Measurements from ENCODE around the gene CEBPA.

The CEBPA gene

DNA sequence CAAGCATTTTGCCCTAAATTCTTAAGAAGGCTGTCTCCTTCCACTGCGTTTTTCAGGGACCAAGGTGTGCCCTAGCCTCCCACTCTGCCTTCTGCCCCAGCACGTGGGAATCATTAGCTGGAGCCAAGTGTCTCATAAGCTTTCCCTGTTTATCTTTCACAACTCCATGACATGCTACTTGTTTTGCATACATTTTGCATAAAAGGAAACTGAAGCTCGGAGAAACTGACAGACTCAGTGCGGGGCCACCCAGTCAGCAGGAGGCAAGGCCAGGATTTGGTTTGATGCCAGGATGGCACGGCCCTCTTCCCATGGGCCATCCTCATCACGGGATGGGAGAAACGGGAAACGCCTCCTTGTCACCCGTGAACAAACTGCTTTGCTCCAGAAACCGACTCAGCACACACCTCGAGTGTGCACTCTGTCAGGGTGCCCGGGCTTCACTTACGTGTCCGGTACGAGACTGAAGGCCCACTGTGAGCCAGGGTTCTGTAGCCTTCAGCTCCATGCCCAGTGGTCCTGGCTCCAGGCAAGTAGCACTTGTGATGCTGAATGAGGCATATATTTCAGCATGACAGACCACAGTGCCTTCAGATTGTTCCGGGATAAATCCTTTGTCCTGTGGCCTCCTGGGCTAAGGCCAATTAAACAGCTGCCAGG lies 9.6 kb downstream of the CEBPA start:
- Mint-ChIP-seq H3K9me3 (peaks cover 8% of the 10 kb centered on the region), H3K4me1 (ENCODE audit: low read depth) (peaks cover 95% of the 10 kb centered on the region), H3K36me3 (ENCODE audit: low read depth) (no peaks in the 10 kb centered on the region), H3K4me3 (peak overlapping the region; percentile 17), H3K27ac (peak overlapping the region; percentile 92), H3K27me3 (no peaks in the 10 kb centered on the region)
- intact Hi-C loops (cut with micrococcal nuclease) = no loop called here

DNA sequence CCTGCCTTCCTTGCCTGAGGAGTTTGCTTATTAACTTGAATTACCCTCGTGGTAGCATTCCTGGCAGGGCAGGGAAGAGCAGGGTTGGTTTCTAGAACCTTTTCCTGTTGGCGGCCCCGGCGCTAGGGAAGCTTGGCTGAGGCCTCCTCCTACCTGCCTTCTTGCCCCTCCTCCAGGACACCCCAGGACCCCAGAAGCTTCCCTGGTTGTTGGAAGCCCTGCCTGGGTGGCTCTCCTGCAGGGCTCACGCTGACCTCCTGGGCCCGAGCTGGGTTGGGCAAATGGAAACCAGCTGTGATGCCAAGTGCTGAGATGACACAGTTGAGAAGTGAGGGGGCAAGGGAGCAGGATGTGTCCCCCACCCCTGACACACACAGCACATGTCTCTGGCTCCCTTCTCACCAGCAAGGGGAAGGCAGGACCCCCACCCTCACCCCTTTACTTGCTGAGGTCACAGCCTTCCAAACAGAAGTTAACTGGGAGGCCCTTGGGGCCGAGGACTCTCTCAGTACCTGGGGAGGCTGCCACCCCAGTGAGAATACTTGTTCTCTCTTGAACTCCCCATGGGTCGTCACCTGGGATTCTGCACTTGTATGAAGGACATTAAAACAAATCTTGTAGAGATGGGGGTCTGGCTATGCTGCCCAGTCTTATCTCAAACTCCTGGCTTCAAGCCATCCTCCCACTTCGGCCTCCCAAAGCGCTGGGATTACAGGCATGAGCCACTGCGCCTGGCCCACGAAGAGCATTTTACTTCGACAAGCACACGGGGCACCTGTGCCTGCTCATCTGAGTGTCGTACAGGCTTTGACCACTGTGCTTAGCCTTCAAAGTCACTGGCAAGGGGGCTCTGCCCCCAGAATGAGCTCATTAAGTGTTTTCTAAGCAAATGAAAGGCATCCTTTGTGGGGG lies 10.5 kb downstream of the CEBPA start:
- Mint-ChIP-seq H3K9me3 (peaks cover 8% of the 10 kb centered on the region), H3K36me3 (ENCODE audit: low read depth) (no peaks in the 10 kb centered on the region), H3K27ac (peak overlapping the region; percentile 92), H3K4me3 (no peak overlapping the region), H3K4me1 (ENCODE audit: low read depth) (peaks cover 95% of the 10 kb centered on the region), H3K27me3 (no peaks in the 10 kb centered on the region)
- intact Hi-C loops (cut with micrococcal nuclease) = no loop called here

DNA sequence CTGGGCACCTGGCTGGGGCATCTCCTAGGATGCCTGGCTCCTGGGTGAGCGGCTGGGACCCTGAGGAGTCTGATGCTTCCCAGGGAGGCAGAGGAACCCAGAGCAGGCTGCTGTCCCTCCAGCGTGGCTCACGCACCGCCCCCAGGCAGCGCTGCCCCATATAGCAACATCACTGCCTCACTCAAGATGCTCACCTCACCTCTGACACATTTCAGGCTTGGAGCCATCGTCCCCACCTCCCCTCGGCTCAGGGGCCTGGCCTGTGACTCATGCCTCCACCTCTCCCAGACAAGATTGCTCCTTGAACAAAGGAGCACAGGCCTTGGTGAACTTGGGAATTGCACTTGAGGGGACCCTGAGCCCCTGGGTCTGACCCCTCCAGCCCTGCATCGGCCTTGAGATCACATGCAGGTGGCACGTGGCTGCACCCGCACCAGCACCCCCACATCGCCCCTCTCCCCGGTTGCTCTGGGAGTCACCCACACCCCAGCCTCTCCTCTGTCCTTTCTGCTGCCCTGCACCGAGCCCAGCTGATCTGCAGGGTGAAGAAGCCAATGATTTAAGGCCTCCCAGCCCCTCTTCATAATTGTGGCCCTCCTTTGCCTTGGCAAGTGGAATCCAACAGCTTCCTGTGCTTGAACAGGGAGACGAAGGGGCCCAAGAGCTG lies 11.2 kb downstream of the CEBPA start:
- Mint-ChIP-seq H3K27ac (peak overlapping the region; percentile 92), H3K36me3 (ENCODE audit: low read depth) (no peaks in the 10 kb centered on the region), H3K27me3 (no peaks in the 10 kb centered on the region), H3K9me3 (peaks cover 8% of the 10 kb centered on the region), H3K4me1 (ENCODE audit: low read depth) (peaks cover 95% of the 10 kb centered on the region), H3K4me3 (no peak overlapping the region)
- intact Hi-C loops (cut with micrococcal nuclease) = no loop called here

DNA sequence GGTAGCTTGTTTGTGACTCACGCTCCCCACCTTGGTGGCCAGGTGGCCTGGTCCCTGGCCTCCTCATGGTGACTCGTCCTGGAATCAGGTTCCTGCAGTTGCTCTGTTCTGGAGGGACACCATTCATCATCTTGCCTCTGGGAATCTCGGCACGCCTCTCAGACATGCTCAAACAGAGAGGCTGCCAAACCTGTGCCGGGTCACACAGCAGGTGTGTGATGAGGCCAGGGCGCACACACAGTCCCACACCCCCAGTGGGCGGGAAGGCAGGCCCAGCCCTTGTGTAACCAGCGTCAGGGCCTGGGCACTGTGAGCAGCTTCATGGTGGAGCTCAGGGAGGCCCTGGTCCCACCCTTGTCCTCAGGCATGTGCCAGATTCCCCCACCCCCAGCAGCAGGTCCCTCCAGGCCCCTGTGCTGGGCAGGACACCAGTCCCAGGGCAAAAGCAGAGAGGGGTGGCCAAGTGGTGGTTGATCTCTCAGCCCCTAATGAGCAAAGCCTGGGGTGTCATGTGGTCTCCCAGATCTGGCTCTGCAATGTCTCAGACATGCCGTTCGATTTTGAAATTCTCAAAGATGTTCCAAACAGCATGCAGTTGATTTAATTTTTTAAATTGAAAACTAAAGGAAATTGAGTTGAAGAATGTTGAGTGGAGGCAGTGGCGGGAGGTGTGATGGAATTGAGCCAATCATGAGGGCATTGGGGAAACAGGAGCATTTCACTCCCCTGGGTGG lies 12.1 kb downstream of the CEBPA start:
- Mint-ChIP-seq H3K36me3 (ENCODE audit: low read depth) (no peaks in the 10 kb centered on the region), H3K27ac (peak overlapping the region; percentile 92), H3K4me3 (no peak overlapping the region)

DNA sequence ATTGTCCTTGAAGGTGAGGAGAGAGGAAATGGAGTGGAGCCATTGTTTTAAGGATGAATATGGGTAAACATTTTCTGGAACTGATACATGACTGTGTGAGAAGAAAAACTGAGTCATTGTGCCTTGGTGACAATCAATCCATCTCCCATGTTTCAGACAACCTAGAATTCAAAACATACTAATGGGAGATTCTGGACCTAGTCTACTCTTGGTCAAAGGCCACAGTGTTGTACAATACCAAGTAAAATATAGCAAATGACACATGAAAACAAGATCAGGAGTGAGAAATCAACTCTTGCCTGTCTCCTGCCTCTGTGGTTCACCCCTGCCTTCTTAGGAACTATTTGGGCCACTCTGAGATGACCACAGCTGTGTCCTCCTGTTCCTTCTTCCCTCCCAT lies 13.1 kb downstream of the CEBPA start:
- H3K36me3 Mint-ChIP-seq (ENCODE audit: low read depth) = no peaks in the 10 kb centered on the region

More for the DNA sequence above, 12.1 kb downstream of the CEBPA start:
- intact Hi-C loops (cut with micrococcal nuclease) = no loop called here
- Mint-ChIP-seq H3K9me3 (peaks cover 8% of the 10 kb centered on the region), H3K27me3 (no peaks in the 10 kb centered on the region), H3K4me1 (ENCODE audit: low read depth) (peaks cover 95% of the 10 kb centered on the region)

DNA sequence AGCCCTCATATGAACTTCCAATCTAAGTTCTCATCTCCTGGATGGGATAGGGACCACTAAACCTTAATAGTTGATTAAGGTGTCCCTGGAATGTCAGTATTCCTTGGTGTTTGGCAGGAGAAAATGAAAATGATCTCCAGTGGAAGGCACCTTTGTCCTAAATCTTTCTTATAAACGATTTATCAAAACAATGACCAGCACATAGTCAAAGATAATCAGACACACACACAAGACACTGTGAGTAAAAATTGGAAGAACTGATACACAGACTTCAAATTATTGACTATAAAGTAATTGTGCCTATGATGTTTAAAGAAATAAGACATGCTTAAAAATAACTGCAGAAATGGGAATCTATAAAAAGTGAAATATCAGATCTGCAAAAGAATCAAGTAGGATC lies 13.7 kb downstream of the CEBPA start:
- intact Hi-C loops (cut with micrococcal nuclease) = no loop called here
- H3K9me3 Mint-ChIP-seq = peaks cover 8% of the 10 kb centered on the region
- H3K27ac Mint-ChIP-seq = no peak overlapping the region
- peaks cover 97% of the 10 kb centered on the region for H3K4me1 Mint-ChIP-seq (ENCODE audit: low read depth)
- H3K36me3 Mint-ChIP-seq (ENCODE audit: low read depth) = no peaks in the 10 kb centered on the region
- H3K4me3 Mint-ChIP-seq = no peak overlapping the region
- no peaks in the 10 kb centered on the region for H3K27me3 Mint-ChIP-seq

More for the DNA sequence above, 13.1 kb downstream of the CEBPA start:
- Mint-ChIP-seq H3K9me3 (peaks cover 8% of the 10 kb centered on the region), H3K27me3 (no peaks in the 10 kb centered on the region), H3K4me1 (ENCODE audit: low read depth) (peaks cover 97% of the 10 kb centered on the region), H3K4me3 (no peak overlapping the region), H3K27ac (peak overlapping the region; percentile 92)
- intact Hi-C loops (cut with micrococcal nuclease) = no loop called here

DNA sequence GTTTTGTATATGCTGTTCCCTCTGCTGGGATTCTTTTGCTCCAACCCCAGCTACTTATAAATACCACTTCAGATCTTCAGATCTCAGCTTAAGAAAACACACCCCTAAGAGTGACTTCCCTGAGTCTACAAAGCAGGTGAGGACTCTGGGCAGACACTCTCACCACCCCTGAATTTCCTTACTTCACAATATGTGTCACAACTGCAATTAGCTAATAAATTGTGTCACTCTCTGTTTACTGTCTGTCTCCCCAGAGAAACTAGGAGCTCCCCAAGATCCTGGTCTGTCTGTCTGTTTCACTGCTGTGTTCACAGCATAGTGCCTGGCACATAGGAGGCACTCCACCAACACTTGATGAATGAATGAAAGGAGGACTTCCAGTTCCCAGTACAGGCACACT lies 14.4 kb downstream of the CEBPA start:
- H3K4me1 Mint-ChIP-seq (ENCODE audit: low read depth) = peaks cover 95% of the 10 kb centered on the region
- H3K27ac Mint-ChIP-seq = peak overlapping the region; percentile 76
- intact Hi-C loops (cut with micrococcal nuclease) = no loop called here
- no peaks in the 10 kb centered on the region for H3K36me3 Mint-ChIP-seq (ENCODE audit: low read depth)
- no peaks in the 10 kb centered on the region for H3K27me3 Mint-ChIP-seq
- H3K4me3 Mint-ChIP-seq = no peak overlapping the region
- peaks cover 8% of the 10 kb centered on the region for H3K9me3 Mint-ChIP-seq

DNA sequence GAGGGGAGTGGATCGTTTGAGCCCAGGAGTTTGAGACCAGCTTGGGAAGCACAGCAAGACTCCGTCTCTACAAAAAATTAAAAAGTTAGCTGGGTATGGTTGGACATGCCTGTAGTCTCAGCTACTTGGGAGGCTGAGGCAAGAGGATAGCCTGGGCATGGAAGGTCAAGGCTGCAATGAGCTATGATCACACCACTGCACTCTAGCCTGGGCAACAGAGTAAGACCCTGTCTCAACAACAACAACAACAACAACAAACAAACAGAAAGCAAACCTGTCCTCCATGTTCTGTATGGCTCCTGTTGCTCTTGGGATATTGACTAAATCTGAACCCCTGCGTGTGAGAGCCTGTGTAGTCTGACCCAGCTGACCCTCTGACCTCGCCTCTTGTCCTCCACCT lies 14.9 kb downstream of the CEBPA start:
- peaks cover 93% of the 10 kb centered on the region for H3K4me1 Mint-ChIP-seq (ENCODE audit: low read depth)
- H3K9me3 Mint-ChIP-seq = peaks cover 8% of the 10 kb centered on the region
- H3K27ac Mint-ChIP-seq = peak overlapping the region; percentile 76
- no peak overlapping the region for H3K4me3 Mint-ChIP-seq
- H3K27me3 Mint-ChIP-seq = no peaks in the 10 kb centered on the region
- H3K36me3 Mint-ChIP-seq (ENCODE audit: low read depth) = no peaks in the 10 kb centered on the region
- intact Hi-C loops (cut with micrococcal nuclease) = no loop called here

DNA sequence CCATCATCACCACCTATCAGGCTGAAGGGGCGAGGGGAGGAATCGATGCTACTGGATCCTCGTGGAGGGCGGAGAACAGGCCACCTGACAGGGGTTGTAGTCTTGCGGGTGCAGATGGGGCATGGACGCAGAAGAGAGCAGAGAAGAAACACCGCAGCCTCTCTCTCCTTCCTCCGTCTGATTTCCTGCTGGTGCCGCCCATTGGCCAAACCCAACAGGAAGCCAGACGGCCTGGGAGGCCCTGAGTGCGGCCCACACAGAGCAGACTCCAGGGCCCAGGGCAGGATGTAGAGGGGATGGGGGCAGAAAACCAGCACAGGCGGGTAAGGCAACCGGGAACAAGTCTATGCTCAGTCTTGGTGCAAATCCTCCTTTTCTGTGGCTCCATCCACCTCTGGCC lies 15.4 kb downstream of the CEBPA start:
- no peaks in the 10 kb centered on the region for H3K27me3 Mint-ChIP-seq
- no peak overlapping the region for H3K4me3 Mint-ChIP-seq
- intact Hi-C loops (cut with micrococcal nuclease) = no loop called here
- H3K4me1 Mint-ChIP-seq (ENCODE audit: low read depth) = peaks cover 93% of the 10 kb centered on the region
- H3K9me3 Mint-ChIP-seq = peaks cover 8% of the 10 kb centered on the region
- H3K36me3 Mint-ChIP-seq (ENCODE audit: low read depth) = no peaks in the 10 kb centered on the region
- H3K27ac Mint-ChIP-seq = peak overlapping the region; percentile 76

DNA sequence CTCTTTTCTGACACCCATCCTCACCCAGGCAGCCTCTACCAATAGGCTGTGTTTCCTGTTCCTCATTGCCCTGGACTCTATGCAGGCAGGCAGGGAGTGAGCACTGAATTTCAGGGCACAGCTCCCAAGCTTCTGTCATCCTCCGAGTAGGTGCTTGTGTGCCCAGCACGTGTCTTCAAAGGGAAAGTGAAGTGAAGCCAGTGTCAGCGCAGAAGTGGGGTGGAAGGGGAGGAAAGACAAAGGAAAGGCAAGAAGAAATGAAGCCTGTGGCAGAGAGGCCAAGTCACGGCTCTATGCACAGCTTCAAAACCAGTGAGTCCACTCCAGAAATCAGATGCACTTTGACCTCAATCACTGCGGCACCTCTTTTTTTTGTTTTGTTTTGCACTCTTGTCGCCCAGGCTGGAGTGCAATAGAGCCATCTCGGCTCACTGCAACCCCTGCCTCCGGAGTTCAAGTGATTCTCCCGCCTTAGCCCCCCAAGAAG lies 16.9 kb downstream of the CEBPA start:
- intact Hi-C loops (cut with micrococcal nuclease) = no loop called here
- H3K27me3 Mint-ChIP-seq = no peaks in the 10 kb centered on the region
- peaks cover 93% of the 10 kb centered on the region for H3K4me1 Mint-ChIP-seq (ENCODE audit: low read depth)

DNA sequence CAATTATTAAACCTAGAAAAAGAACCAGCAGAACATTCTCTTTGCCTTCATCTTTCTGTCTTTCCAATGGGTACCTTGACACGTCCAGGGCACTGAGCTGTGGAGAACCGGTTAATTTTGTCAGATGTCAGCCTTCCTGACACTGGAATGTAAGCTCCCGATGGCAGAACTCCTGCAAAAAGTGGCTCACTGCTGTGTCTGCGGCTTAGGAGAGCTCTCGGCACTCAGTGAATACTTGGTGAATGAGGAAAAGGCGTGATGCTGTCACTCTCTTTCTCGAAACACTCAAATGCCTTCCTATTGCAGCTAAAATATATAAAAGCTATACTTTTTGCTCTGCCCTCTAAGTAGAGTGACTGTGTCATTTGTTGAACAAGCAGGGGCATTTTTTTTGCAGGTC lies 17.6 kb downstream of the CEBPA start:
- peak overlapping the region; percentile 76 for H3K27ac Mint-ChIP-seq
- intact Hi-C loops (cut with micrococcal nuclease) = no loop called here

More for the DNA sequence above, 16.9 kb downstream of the CEBPA start:
- Mint-ChIP-seq H3K4me3 (no peak overlapping the region), H3K27ac (peak overlapping the region; percentile 76), H3K36me3 (ENCODE audit: low read depth) (no peaks in the 10 kb centered on the region), H3K9me3 (peaks cover 8% of the 10 kb centered on the region)

DNA sequence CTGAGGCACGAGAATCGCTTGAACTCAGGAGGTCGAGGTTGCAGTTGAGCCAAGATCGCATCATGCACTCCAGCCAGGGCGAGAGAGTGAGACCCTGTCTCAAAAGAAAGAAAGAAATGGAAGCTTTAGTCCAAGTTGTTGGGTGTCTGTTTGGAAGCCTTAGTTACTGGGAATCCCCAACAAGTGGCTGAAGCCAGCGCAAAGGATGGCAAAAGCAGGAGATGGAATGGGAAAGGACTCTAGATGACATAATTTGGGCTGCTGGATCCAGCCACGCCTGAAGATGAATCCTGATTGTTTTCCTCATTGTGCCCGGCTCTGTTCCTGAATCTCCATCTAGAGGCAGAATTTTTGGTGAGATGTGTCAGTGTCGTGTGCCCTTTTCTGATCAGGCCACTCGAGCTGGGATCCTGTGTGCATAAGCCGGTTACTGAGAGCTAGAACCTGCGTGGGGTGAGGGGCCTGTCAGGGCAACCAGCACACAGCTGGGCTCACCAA lies 18.1 kb downstream of the CEBPA start:
- Mint-ChIP-seq H3K4me3 (no peak overlapping the region), H3K27ac (peak overlapping the region; percentile 62), H3K36me3 (ENCODE audit: low read depth) (no peaks in the 10 kb centered on the region), H3K4me1 (ENCODE audit: low read depth) (peaks cover 93% of the 10 kb centered on the region), H3K27me3 (no peaks in the 10 kb centered on the region), H3K9me3 (peaks cover 7% of the 10 kb centered on the region)
- intact Hi-C loops (cut with micrococcal nuclease) = no loop called here

More for the DNA sequence above, 17.6 kb downstream of the CEBPA start:
- no peak overlapping the region for H3K4me3 Mint-ChIP-seq
- H3K36me3 Mint-ChIP-seq (ENCODE audit: low read depth) = no peaks in the 10 kb centered on the region
- H3K27me3 Mint-ChIP-seq = no peaks in the 10 kb centered on the region
- peaks cover 8% of the 10 kb centered on the region for H3K9me3 Mint-ChIP-seq
- H3K4me1 Mint-ChIP-seq (ENCODE audit: low read depth) = peaks cover 93% of the 10 kb centered on the region

DNA sequence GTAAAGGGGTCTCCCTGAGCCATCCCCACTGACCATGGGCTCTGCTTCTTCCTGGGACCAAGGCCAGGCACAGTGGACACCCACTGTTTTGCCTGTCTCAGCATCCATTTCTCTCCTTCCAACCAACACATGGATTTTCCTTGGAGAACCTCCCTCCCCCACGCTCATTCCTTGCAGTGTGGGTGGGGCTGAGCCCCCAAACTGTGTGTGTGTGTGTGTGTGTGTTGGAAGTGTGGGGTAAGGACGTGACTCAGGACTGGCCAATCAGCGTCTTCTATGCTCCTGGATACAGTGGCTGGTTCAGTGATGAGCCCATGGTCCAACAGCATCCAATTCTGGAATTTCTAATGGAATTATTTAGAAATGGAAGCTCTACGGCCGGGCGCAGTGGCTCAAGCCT lies 18.7 kb downstream of the CEBPA start:
- no peaks in the 10 kb centered on the region for H3K36me3 Mint-ChIP-seq (ENCODE audit: low read depth)
- H3K27ac Mint-ChIP-seq = peak overlapping the region; percentile 62
- intact Hi-C loops (cut with micrococcal nuclease) = no loop called here
- peaks cover 93% of the 10 kb centered on the region for H3K4me1 Mint-ChIP-seq (ENCODE audit: low read depth)
- no peak overlapping the region for H3K4me3 Mint-ChIP-seq
- peaks cover 1% of the 10 kb centered on the region for H3K9me3 Mint-ChIP-seq
- H3K27me3 Mint-ChIP-seq = no peaks in the 10 kb centered on the region

Data from dendritic cell treated with granulocyte-macrophage colony-stimulating factor and Interleukin-4, amounts not matched to agents 40 ng/mL and 50 ng/mL, for 4 days (primary cell).